Endodermal cell (in vitro differentiated cells): Measurements from ENCODE around the gene SLC27A5. TPM values are rescaled to one million over a fixed set of nuclear protein-coding genes. Genes with fewer than 3 reads are reported as not detected.

Source experiments
- DNase-seq: peaks from one replicate; pipeline ENCODE4 v3.0.0-alpha.2; 2017
- H3K27ac ChIP-seq: 2 replicates; pipeline ENCODE4 v1.5.1; 2013; ENCODE audit warnings: mild to moderate bottlenecking, low read depth, low read length, moderate library complexity
- H3K27me3 ChIP-seq: 2 replicates; pipeline ENCODE4 v1.6.1; 2013; ENCODE audit warnings: mild to moderate bottlenecking, low read length, moderate library complexity; ENCODE audit not compliant: insufficient read depth, control insufficient read depth, poor library complexity, severe bottlenecking
- H3K36me3 ChIP-seq: 2 replicates; pipeline ENCODE4 v1.7.0; 2013; ENCODE audit warnings: mild to moderate bottlenecking, low read length, moderate library complexity; ENCODE audit not compliant: control insufficient read depth, insufficient read depth
- H3K4me1 ChIP-seq: one replicate; pipeline ENCODE4 v1.7.0; 2013; ENCODE audit warnings: low read length; ENCODE audit not compliant: control insufficient read depth, insufficient read depth
- H3K4me3 ChIP-seq: 2 replicates; pipeline ENCODE4 v1.5.1; 2013; ENCODE audit warnings: mild to moderate bottlenecking, low read length, moderate library complexity
- H3K9ac ChIP-seq: 2 replicates; pipeline ENCODE4 v1.6.1; 2013; ENCODE audit warnings: mild to moderate bottlenecking, low read length, moderate library complexity; ENCODE audit not compliant: poor library complexity, severe bottlenecking; ENCODE audit errors: extremely low read depth
- H3K9me3 ChIP-seq: 2 replicates; pipeline ENCODE4 v1.6.1; 2013; ENCODE audit warnings: mild to moderate bottlenecking, low read length, moderate library complexity; ENCODE audit not compliant: control insufficient read depth
- H3K27ac Mint-ChIP-seq: 2 replicates; pipeline ENCODE4 v1.8.0; 2020; ENCODE audit warnings: mixed read lengths
- H3K27me3 Mint-ChIP-seq: 2 replicates; pipeline ENCODE4 v1.8.0; 2021; ENCODE audit warnings: mild to moderate bottlenecking, mixed read lengths; ENCODE audit not compliant: insufficient read depth
- H3K36me3 Mint-ChIP-seq: 2 replicates; pipeline ENCODE4 v1.8.0; 2020; ENCODE audit warnings: low read depth, mixed read lengths
- H3K4me1 Mint-ChIP-seq: 2 replicates; pipeline ENCODE4 v1.8.0; 2020; ENCODE audit warnings: mixed read lengths
- H3K4me3 Mint-ChIP-seq: 2 replicates; pipeline ENCODE4 v1.8.0; 2020; ENCODE audit warnings: mild to moderate bottlenecking, moderate library complexity, mixed read lengths
- H3K9me3 Mint-ChIP-seq: 2 replicates; pipeline ENCODE4 v1.8.0; 2020; ENCODE audit warnings: mild to moderate bottlenecking, mixed read lengths
- CTCF ChIP-seq: fragments of 200-600 bp; sonication (generic); conservative IDR thresholded peaks from 2 replicates; pipeline ENCODE4 v1.5.0; 2021; ENCODE audit warnings: antibody characterized with exemption, mild to moderate bottlenecking
- WGBS, 2 experiments: methylation state at CpG; one replicate each; pipeline versions ENCODE4 v1.1.5 to v1.1.7; 2013; ENCODE audit warnings: missing lambda C conversion rate in 2 of 2, mixed read lengths in 1 of 2; ENCODE audit not compliant: insufficient coverage in 1 of 2, insufficient read length in 1 of 2; 5-methylcytosine and 5-hydroxymethylcytosine counted together
- total RNA-seq, 2 donors: library from RNA; stranded (reverse); fragmentation: NEBNext Ultra II Directional in 1 of 2; extraction: Animal tissue kit (Norgen Biotek cat#: 25700) in 1 of 2; gene quantifications; 2 replicates in 1 of 2; 3 replicates in 1 of 2; pipeline ENCODE4 v1.2.1, GENCODE V29; 2021

Gene SLC27A5
- total RNA-seq, 2 donors from 2014 or later = 13.6 to 15.3 TPM

GRCh38 chr19:58480481-58480830 lies 31.3 kb downstream of the SLC27A5 start:
- H3K27ac ChIP-seq = no peak overlapping the region
- H3K27me3 Mint-ChIP-seq = peaks cover 5% of the 10 kb centered on the region

GRCh38 chr19:58479736-58480480 lies 31.9 kb downstream of the SLC27A5 start:
- Histone ChIP-seq H3K4me1 (peaks cover 9% of the 10 kb centered on the region), H3K9me3 (no peaks in the 10 kb centered on the region), H3K27me3 (no peaks in the 10 kb centered on the region), H3K27ac (no peak overlapping the region), H3K9ac (no peak overlapping the region), H3K36me3 (no peaks in the 10 kb centered on the region), H3K4me3 (no peak overlapping the region)
- WGBS, 2 experiments = 92% methylated on average over 9 to 28 of the region's 28 CpGs
- no peak for DNase-seq
- Mint-ChIP-seq H3K36me3 (peaks cover 8% of the 10 kb centered on the region), H3K4me3 (no peak overlapping the region), H3K27ac (no peak overlapping the region), H3K9me3 (no peaks in the 10 kb centered on the region), H3K27me3 (peaks cover 5% of the 10 kb centered on the region), H3K4me1 (peaks cover 11% of the 10 kb centered on the region)
- no peak for TF ChIP-seq CTCF

More at GRCh38 chr19:58480481-58480830, 31.3 kb downstream of the SLC27A5 start:
- Histone ChIP-seq H3K4me1 (peaks cover 5% of the 10 kb centered on the region), H3K9me3 (no peaks in the 10 kb centered on the region), H3K4me3 (no peak overlapping the region), H3K27me3 (no peaks in the 10 kb centered on the region), H3K9ac (no peak overlapping the region), H3K36me3 (no peaks in the 10 kb centered on the region)
- H3K27ac Mint-ChIP-seq = no peak overlapping the region
- no peak overlapping the region for H3K4me3 Mint-ChIP-seq
- 87 to 94% methylated on average over 10 to 20 of the region's 20 CpGs for WGBS, 2 experiments
- no peak for DNase-seq
- peaks cover 8% of the 10 kb centered on the region for H3K36me3 Mint-ChIP-seq
- H3K9me3 Mint-ChIP-seq = no peaks in the 10 kb centered on the region
- peaks cover 8% of the 10 kb centered on the region for H3K4me1 Mint-ChIP-seq
- no peak for TF ChIP-seq CTCF

GRCh38 chr19:58479303-58479702 lies 32.5 kb downstream of the SLC27A5 start:
- no peak overlapping the region for H3K27ac Mint-ChIP-seq
- no peak overlapping the region for H3K4me3 ChIP-seq
- no peaks in the 10 kb centered on the region for H3K9me3 ChIP-seq
- peaks cover 11% of the 10 kb centered on the region for H3K4me1 ChIP-seq
- H3K9ac ChIP-seq = no peak overlapping the region
- H3K27me3 Mint-ChIP-seq = peaks cover 5% of the 10 kb centered on the region
- no peak for DNase-seq
- H3K4me3 Mint-ChIP-seq = no peak overlapping the region
- H3K9me3 Mint-ChIP-seq = no peaks in the 10 kb centered on the region
- WGBS, 2 experiments = 83 to 92% methylated on average over 1 to 7 of the region's 7 CpGs
- no peak for TF ChIP-seq CTCF
- no peaks in the 10 kb centered on the region for H3K36me3 ChIP-seq
- no peaks in the 10 kb centered on the region for H3K27me3 ChIP-seq
- no peak overlapping the region for H3K27ac ChIP-seq
- peaks cover 11% of the 10 kb centered on the region for H3K4me1 Mint-ChIP-seq
- H3K36me3 Mint-ChIP-seq = peaks cover 8% of the 10 kb centered on the region
